ENCODE results near the gene OR10H1.

DNA sequence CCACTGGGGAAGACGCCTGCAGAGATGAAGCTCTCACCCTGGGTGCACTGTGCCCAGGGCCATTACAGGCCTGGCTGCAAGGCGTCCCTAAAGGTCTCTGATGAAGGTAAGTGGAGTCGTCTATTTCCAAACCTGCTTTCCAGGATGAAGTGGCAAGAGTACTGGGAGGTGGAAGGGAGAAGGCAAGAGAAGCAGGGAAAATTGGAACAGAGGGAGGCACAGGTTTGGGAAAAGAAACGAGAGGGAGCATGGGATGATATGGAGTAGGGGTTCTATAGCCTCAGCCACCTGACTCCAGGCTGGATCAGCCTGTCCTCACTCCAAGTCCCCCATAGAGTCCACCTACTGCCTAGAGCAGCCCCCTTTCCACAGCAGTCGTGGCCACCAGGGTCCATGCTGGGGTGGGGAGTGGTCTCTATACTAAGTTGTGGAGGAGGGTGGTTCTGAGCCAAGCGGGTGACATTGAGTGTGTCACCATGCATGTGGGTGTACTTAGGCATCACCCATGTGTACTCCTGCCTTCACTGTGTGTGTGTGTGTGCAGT, 27.8 kb downstream of the OR10H1 start, which contains the start of gene OR10H5:
- TF ChIP-seq EP300 (IDR thresholded peaks at IDR 0.05) (no peak), POLR2A (IDR thresholded peaks at IDR 0.05) (no peak)
- TF ChIP-seq, protein P1, sequence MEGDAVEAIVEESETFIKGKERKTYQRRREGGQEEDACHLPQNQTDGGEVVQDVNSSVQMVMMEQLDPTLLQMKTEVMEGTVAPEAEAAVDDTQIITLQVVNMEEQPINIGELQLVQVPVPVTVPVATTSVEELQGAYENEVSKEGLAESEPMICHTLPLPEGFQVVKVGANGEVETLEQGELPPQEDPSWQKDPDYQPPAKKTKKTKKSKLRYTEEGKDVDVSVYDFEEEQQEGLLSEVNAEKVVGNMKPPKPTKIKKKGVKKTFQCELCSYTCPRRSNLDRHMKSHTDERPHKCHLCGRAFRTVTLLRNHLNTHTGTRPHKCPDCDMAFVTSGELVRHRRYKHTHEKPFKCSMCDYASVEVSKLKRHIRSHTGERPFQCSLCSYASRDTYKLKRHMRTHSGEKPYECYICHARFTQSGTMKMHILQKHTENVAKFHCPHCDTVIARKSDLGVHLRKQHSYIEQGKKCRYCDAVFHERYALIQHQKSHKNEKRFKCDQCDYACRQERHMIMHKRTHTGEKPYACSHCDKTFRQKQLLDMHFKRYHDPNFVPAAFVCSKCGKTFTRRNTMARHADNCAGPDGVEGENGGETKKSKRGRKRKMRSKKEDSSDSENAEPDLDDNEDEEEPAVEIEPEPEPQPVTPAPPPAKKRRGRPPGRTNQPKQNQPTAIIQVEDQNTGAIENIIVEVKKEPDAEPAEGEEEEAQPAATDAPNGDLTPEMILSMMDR (IDR thresholded peaks at IDR 0.05), result no peak
